ENCODE measurements around the gene SLC24A3. TPM values are rescaled to one million over a fixed set of nuclear protein-coding genes. Genes with fewer than 3 reads are reported as not detected.

The SLC24A3 gene
- polyA plus RNA-seq, 1 donor (not counting 4 experiments of a cell fraction or from before 2014, with no cell fraction given) = 0.17 TPM

GRCh38 chr20:19501476-19502115, 289.2 kb downstream of the SLC24A3 start:
- FAIRE-seq (no peak), DNase-seq (ENCODE audit: low read depth, low spot score) (no peak)
- Histone ChIP-seq H3K27ac (ENCODE audit: control insufficient read depth, insufficient read depth, low read length) (no peak overlapping the region), H3K9me1 (ENCODE audit: control insufficient read depth, extremely low read depth, insufficient read depth, low read length) (no peaks in the 10 kb centered on the region), H3K4me3 (ENCODE audit: control insufficient read depth in 2 of 3, extremely low read depth in 1 of 3, insufficient read depth in 2 of 3, low read depth in 1 of 3, low read length in 3 of 3) (no peak overlapping the region), H3K9me3 (ENCODE audit: control insufficient read depth, low read depth, low read length) (no peaks in the 10 kb centered on the region), H4K20me1 (ENCODE audit: control insufficient read depth, extremely low read depth, insufficient read depth, low read length) (no peaks in the 10 kb centered on the region), H3K4me2 (ENCODE audit: control insufficient read depth, extremely low read depth, insufficient read depth, low read depth, low read length) (no peak overlapping the region), H2AFZ (ENCODE audit: control insufficient read depth, low read length) (no peak overlapping the region), H3K79me2 (ENCODE audit: control insufficient read depth, insufficient read depth, low read length) (no peaks in the 10 kb centered on the region), H3K9ac (ENCODE audit: control insufficient read depth, extremely low read depth, insufficient read depth, low read length) (no peak overlapping the region), H3K4me1 (ENCODE audit: control insufficient read depth, extremely low read depth, insufficient read depth, low read length) (no peaks in the 10 kb centered on the region), H3K27me3 (ENCODE audit: control insufficient read depth, extremely low read depth, insufficient read depth, low read length) (no peaks in the 10 kb centered on the region), H3K36me3 (ENCODE audit: control insufficient read depth in 2 of 2, extremely low read depth in 1 of 2, insufficient read depth in 2 of 2, low read length in 2 of 2) (no peaks in the 10 kb centered on the region)
- dilution Hi-C loops (cut with MboI; ENCODE audit: extremely low pct_ligation_motif_present, low sequenced_read_pairs) = no loop called here
- TF ChIP-seq CTCF (optimal IDR thresholded peaks at IDR 0.05 in 1 of 3, IDR thresholded peaks at IDR 0.05 in 1 of 3, conservative IDR thresholded peaks at IDR 0.05 in 1 of 3; ENCODE audit: extremely low read depth in 1 of 3, insufficient read depth in 2 of 3, low read length in 3 of 3) = no peak
- TF ChIP-seq EZH2 (IDR thresholded peaks at IDR 0.05; ENCODE audit: low read length) = no peak

GRCh38 chr20:19502169-19502568, 289.7 kb downstream of the SLC24A3 start:
- no peaks in the 10 kb centered on the region for H3K27me3 ChIP-seq (ENCODE audit: control insufficient read depth, extremely low read depth, insufficient read depth, low read length)
- no peak overlapping the region for H3K9ac ChIP-seq (ENCODE audit: control insufficient read depth, extremely low read depth, insufficient read depth, low read length)
- no peak for DNase-seq (ENCODE audit: low read depth, low spot score)
- H2AFZ ChIP-seq (ENCODE audit: control insufficient read depth, low read length) = no peak overlapping the region
- no peaks in the 10 kb centered on the region for H3K9me3 ChIP-seq (ENCODE audit: control insufficient read depth, low read depth, low read length)
- TF ChIP-seq CTCF (optimal IDR thresholded peaks at IDR 0.05 in 1 of 3, IDR thresholded peaks at IDR 0.05 in 1 of 3, conservative IDR thresholded peaks at IDR 0.05 in 1 of 3; ENCODE audit: extremely low read depth in 1 of 3, insufficient read depth in 2 of 3, low read length in 3 of 3) (no peak), EZH2 (IDR thresholded peaks at IDR 0.05; ENCODE audit: low read length) (no peak)
- no peaks in the 10 kb centered on the region for H3K36me3 ChIP-seq (ENCODE audit: control insufficient read depth in 2 of 2, extremely low read depth in 1 of 2, insufficient read depth in 2 of 2, low read length in 2 of 2)
- dilution Hi-C loops (cut with MboI; ENCODE audit: extremely low pct_ligation_motif_present, low sequenced_read_pairs) = no loop called here
- H3K27ac ChIP-seq (ENCODE audit: control insufficient read depth, insufficient read depth, low read length) = no peak overlapping the region
- no peak overlapping the region for H3K4me2 ChIP-seq (ENCODE audit: control insufficient read depth, extremely low read depth, insufficient read depth, low read depth, low read length)
- no peaks in the 10 kb centered on the region for H4K20me1 ChIP-seq (ENCODE audit: control insufficient read depth, extremely low read depth, insufficient read depth, low read length)
- H3K4me1 ChIP-seq (ENCODE audit: control insufficient read depth, extremely low read depth, insufficient read depth, low read length) = no peaks in the 10 kb centered on the region
- FAIRE-seq = no peak
- H3K9me1 ChIP-seq (ENCODE audit: control insufficient read depth, extremely low read depth, insufficient read depth, low read length) = no peaks in the 10 kb centered on the region
- H3K4me3 ChIP-seq (ENCODE audit: control insufficient read depth in 2 of 3, extremely low read depth in 1 of 3, insufficient read depth in 2 of 3, low read depth in 1 of 3, low read length in 3 of 3) = no peak overlapping the region
- no peaks in the 10 kb centered on the region for H3K79me2 ChIP-seq (ENCODE audit: control insufficient read depth, insufficient read depth, low read length)
